ENCODE measurements around the gene CYP26B1.

The CYP26B1 gene

GRCh38 chr2:72153026-72153791 is 5.5 kb upstream of the CYP26B1 start:
- H3K27me3 ChIP-seq = peaks cover 22% of the 10 kb centered on the region

DNA sequence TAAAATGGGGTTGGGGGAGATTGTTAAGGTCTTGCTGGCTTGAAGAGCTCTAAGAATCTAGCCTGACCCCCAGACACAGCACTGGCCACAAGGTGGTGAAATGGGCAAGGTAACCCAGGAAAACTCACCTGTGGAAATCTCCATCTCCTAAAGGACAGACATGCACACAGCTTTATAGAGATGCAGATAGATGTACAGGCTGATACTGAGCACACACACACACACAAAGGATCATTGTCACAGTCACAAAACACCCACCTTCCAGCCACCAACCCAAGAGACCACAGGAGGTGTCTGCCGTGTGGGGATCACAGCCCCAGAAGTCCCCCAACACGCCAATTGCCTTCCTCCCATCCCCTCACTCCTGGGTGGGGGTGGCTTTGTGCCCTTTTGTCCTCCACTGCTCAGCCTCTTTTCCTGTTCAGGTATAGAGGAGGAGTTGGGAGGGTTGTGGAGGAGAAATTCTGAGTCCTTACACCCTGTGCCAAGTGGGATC is 3.2 kb upstream of the CYP26B1 start:
- TF ChIP-seq, protein P1, sequence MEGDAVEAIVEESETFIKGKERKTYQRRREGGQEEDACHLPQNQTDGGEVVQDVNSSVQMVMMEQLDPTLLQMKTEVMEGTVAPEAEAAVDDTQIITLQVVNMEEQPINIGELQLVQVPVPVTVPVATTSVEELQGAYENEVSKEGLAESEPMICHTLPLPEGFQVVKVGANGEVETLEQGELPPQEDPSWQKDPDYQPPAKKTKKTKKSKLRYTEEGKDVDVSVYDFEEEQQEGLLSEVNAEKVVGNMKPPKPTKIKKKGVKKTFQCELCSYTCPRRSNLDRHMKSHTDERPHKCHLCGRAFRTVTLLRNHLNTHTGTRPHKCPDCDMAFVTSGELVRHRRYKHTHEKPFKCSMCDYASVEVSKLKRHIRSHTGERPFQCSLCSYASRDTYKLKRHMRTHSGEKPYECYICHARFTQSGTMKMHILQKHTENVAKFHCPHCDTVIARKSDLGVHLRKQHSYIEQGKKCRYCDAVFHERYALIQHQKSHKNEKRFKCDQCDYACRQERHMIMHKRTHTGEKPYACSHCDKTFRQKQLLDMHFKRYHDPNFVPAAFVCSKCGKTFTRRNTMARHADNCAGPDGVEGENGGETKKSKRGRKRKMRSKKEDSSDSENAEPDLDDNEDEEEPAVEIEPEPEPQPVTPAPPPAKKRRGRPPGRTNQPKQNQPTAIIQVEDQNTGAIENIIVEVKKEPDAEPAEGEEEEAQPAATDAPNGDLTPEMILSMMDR (IDR thresholded peaks at IDR 0.05; ENCODE audit: low read depth, low read length) = no peak
- Histone ChIP-seq H3K4me3 (ENCODE audit: low read depth, low read length) (no peak overlapping the region), H3K27me3 (peaks cover 43% of the 10 kb centered on the region), H3K9me3 (no peaks in the 10 kb centered on the region), H3K36me3 (no peaks in the 10 kb centered on the region), H3K4me1 (no peaks in the 10 kb centered on the region)
- DNase-seq = no peak

More at GRCh38 chr2:72153026-72153791, 5.5 kb upstream of the CYP26B1 start:
- H3K4me3 ChIP-seq (ENCODE audit: low read depth, low read length) = no peak overlapping the region
- TF ChIP-seq, protein P1 (IDR thresholded peaks at IDR 0.05; ENCODE audit: low read depth, low read length) = no peak
- no peak for DNase-seq
- no peaks in the 10 kb centered on the region for H3K4me1 ChIP-seq
- H3K9me3 ChIP-seq = no peaks in the 10 kb centered on the region
- H3K36me3 ChIP-seq = no peaks in the 10 kb centered on the region

DNA sequence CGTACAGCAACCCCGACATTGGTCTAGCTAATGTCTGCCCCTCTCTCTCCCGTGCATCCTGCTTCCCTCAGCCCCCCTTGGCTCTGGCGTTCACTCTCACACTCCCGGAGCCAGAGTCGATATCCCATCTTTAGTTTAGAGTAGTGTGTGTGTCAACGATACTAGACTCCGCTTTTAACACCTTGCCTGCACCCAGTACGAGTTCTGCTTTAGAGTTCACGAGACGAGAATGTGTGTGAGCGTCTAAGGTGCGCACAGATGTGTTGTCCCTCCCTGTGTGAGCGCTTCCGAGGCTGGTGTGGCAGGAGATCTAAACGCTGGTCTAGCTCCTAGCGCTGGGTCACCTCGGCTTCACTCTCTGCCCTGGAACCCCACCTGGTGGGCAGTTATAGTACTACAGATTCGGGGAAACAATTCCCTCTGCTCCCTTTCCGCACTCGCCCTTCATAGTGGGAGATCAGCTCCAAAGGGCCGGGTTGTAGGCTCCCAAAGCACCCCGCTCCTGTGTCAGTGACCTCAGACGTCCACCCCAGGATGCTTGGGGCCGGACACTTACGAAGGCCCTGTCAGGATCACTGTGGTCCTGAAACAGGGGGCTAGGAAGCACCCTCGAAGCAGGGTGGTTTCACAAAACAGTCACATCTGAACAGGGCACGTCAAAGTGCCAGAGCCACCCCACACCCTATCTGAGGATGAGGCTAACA is 2.6 kb upstream of the CYP26B1 start:
- TF ChIP-seq, protein P1 (IDR thresholded peaks at IDR 0.05; ENCODE audit: low read depth, low read length) = peak; percentile 62

DNA sequence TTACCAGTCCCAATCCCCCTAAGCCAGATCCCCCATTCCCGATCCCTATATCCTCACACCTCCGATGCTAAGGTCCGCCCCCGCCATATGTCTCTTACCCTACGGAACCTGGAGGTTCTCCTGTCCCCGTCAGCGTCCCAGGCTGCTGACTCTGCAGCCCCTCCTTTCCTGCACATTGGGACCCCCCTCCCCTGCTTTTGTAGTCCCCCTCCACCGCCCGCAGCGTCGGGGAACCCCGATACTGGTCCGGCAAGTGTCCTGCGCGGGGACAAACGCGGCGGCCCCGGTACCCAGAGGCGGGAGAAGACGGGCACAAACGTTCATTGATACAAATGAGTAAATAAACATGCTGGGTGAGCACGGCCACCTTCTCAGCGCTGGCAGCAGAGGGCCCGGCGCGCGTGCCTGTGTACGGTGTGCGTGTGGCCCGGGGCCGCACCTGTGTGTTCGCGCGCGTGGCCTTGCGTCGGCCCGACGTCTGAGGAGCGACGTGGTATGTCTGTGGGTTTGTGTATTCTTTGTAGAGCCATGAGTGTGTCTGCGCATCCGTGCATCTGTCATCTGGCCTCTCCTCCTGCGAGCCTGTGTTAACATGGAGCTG is 2.0 kb upstream of the CYP26B1 start:
- DNase-seq = no peak
- Histone ChIP-seq H3K4me1 (no peaks in the 10 kb centered on the region), H3K9me3 (no peaks in the 10 kb centered on the region), H3K36me3 (no peaks in the 10 kb centered on the region), H3K27me3 (peaks cover 56% of the 10 kb centered on the region), H3K4me3 (ENCODE audit: low read depth, low read length) (no peak overlapping the region)
- TF ChIP-seq, protein P1 (IDR thresholded peaks at IDR 0.05; ENCODE audit: low read depth, low read length) = no peak

More for the DNA sequence above, 2.6 kb upstream of the CYP26B1 start:
- Histone ChIP-seq H3K36me3 (no peaks in the 10 kb centered on the region), H3K9me3 (no peaks in the 10 kb centered on the region), H3K4me3 (ENCODE audit: low read depth, low read length) (no peak overlapping the region), H3K4me1 (no peaks in the 10 kb centered on the region), H3K27me3 (peaks cover 49% of the 10 kb centered on the region)
- peak; percentile 63 for DNase-seq

GRCh38 chr2:72148837-72149555 is 1.3 kb upstream of the CYP26B1 start:
- H3K4me3 ChIP-seq (ENCODE audit: low read depth, low read length) = no peak overlapping the region
- H3K27me3 ChIP-seq = peaks cover 58% of the 10 kb centered on the region
- H3K36me3 ChIP-seq = no peaks in the 10 kb centered on the region
- H3K9me3 ChIP-seq = no peaks in the 10 kb centered on the region
- no peaks in the 10 kb centered on the region for H3K4me1 ChIP-seq
- DNase-seq = no peak
- TF ChIP-seq, protein P1 (IDR thresholded peaks at IDR 0.05; ENCODE audit: low read depth, low read length) = no peak

Measured in BE2C (cell line).